ENCODE data around the gene CHL1.

CHL1 gene

GRCh38 chr3:196311-197148 lies at the start of gene CHL1:
TSS of gene CHL1 (plus strand) at chr3:196763. CDS start at chr3:319777, 123,014 bp downstream.
- no peak for DNase-seq

- DNase-seq = no peak
Measured at GRCh38 chr3:151614-152189, 44.9 kb upstream of the CHL1 start.

- no peak for DNase-seq
Measured at GRCh38 chr3:159974-160373, 36.6 kb upstream of the CHL1 start.

- no peak for DNase-seq
Measured at GRCh38 chr3:166071-166470, 30.5 kb upstream of the CHL1 start.

- no peak for DNase-seq
Measured at GRCh38 chr3:166799-167198, 29.8 kb upstream of the CHL1 start.

GRCh38 chr3:173886-174285 lies 22.7 kb upstream of the CHL1 start:
- no peak for DNase-seq

GRCh38 chr3:184976-185375 lies 11.6 kb upstream of the CHL1 start:
- no peak for DNase-seq

GRCh38 chr3:192215-192929 lies 4.2 kb upstream of the CHL1 start:
- DNase-seq = no peak

- no peak for DNase-seq
Measured at GRCh38 chr3:194001-194400, 2.6 kb upstream of the CHL1 start.

- no peak for DNase-seq
Measured at GRCh38 chr3:194421-194820, 2.1 kb upstream of the CHL1 start.

GRCh38 chr3:195666-196065 lies 897 bp upstream of the CHL1 start:
- no peak for DNase-seq

GRCh38 chr3:197149-197827 lies 725 bp downstream of the CHL1 start:
- DNase-seq = no peak

- no peak for DNase-seq
Measured at GRCh38 chr3:197828-198491, 1.4 kb downstream of the CHL1 start.

GRCh38 chr3:199835-200234 lies 3.3 kb downstream of the CHL1 start:
- no peak for DNase-seq

GRCh38 chr3:200758-201325 lies 4.3 kb downstream of the CHL1 start:
- no peak for DNase-seq

- no peak for DNase-seq
Measured at GRCh38 chr3:204102-204501, 7.5 kb downstream of the CHL1 start.

- no peak for DNase-seq
Measured at GRCh38 chr3:207973-208372, 11.4 kb downstream of the CHL1 start.

GRCh38 chr3:210669-211068 lies 14.1 kb downstream of the CHL1 start:
- DNase-seq = no peak

GRCh38 chr3:212432-212831 lies 15.9 kb downstream of the CHL1 start:
- no peak for DNase-seq

GRCh38 chr3:217099-217813 lies 20.7 kb downstream of the CHL1 start:
- DNase-seq = no peak

GRCh38 chr3:217948-218347 lies 21.4 kb downstream of the CHL1 start:
- DNase-seq = no peak

Measured in stimulated activated CD4-positive, alpha-beta T cell treated with anti-CD3 and anti-CD28 coated beads, Interleukin-4, amount 100 ng/mL, for 24 hours (primary cell).